GM21529 (cell line): ENCODE data around the gene LGALS4.
"Not testable (repeated sequence)": the region's sequence is repeated elsewhere in the genome, so short reads cannot be mapped to it uniquely, and the experiment has no call there.

Experiments
- ATAC-seq: cut with Tn5 transposase; IDR thresholded peaks from one replicate; pipeline ENCODE4 v1.9.1; 2021; ENCODE audit not compliant: unreplicated experiment

The LGALS4 gene

GRCh38 chr19:38821230-38821825 is 8.6 kb upstream of the LGALS4 start:
- not testable (repeated sequence) for ATAC-seq

GRCh38 chr19:38819231-38819920 is 6.6 kb upstream of the LGALS4 start:
- ATAC-seq = no peak

GRCh38 chr19:38817081-38817480 is 4.3 kb upstream of the LGALS4 start:
- ATAC-seq = no peak

- ATAC-seq = no peak
Observed at GRCh38 chr19:38816131-38816750, 3.5 kb upstream of the LGALS4 start.

- ATAC-seq = no peak
Observed at GRCh38 chr19:38815059-38816001, 2.6 kb upstream of the LGALS4 start.

GRCh38 chr19:38813932-38814331 is 1.2 kb upstream of the LGALS4 start:
- not testable (repeated sequence) for ATAC-seq

- no peak for ATAC-seq
Observed at GRCh38 chr19:38813323-38813722, 578 bp upstream of the LGALS4 start.

- no peak for ATAC-seq
Observed at GRCh38 chr19:38812009-38812840, 520 bp downstream of the LGALS4 start.

- no peak for ATAC-seq
Observed at GRCh38 chr19:38809592-38810252, 3.0 kb downstream of the LGALS4 start.

GRCh38 chr19:38808741-38809140 is 4.0 kb downstream of the LGALS4 start:
- ATAC-seq = no peak

- not testable (repeated sequence) for ATAC-seq
Observed at GRCh38 chr19:38807374-38808098, 5.2 kb downstream of the LGALS4 start.

- no peak for ATAC-seq
Observed at GRCh38 chr19:38806371-38806770, 6.4 kb downstream of the LGALS4 start.

- ATAC-seq = no peak
Observed at GRCh38 chr19:38805180-38805579, 7.6 kb downstream of the LGALS4 start.

- no peak for ATAC-seq
Observed at GRCh38 chr19:38803543-38803942, 9.2 kb downstream of the LGALS4 start.

- ATAC-seq = no peak
Observed at GRCh38 chr19:38801359-38802095, 11.2 kb downstream of the LGALS4 start.

GRCh38 chr19:38800577-38801347 is 12.0 kb downstream of the LGALS4 start:
- no peak for ATAC-seq

GRCh38 chr19:38799104-38799503 is 13.6 kb downstream of the LGALS4 start:
- no peak for ATAC-seq

GRCh38 chr19:38797781-38798180 is 15.0 kb downstream of the LGALS4 start:
- not testable (repeated sequence) for ATAC-seq
